GM18909 (cell line): Measurements from ENCODE around the gene PREP.
"Not testable (repeated sequence)": the region's sequence is repeated elsewhere in the genome, so short reads cannot be mapped to it uniquely, and the experiment has no call there.

Experiments
- ATAC-seq: cut with Tn5 transposase; IDR thresholded peaks from one replicate; pipeline ENCODE4 v1.9.1; 2021; ENCODE audit warnings: mild to moderate bottlenecking; ENCODE audit not compliant: unreplicated experiment, poor library complexity

PREP gene

DNA sequence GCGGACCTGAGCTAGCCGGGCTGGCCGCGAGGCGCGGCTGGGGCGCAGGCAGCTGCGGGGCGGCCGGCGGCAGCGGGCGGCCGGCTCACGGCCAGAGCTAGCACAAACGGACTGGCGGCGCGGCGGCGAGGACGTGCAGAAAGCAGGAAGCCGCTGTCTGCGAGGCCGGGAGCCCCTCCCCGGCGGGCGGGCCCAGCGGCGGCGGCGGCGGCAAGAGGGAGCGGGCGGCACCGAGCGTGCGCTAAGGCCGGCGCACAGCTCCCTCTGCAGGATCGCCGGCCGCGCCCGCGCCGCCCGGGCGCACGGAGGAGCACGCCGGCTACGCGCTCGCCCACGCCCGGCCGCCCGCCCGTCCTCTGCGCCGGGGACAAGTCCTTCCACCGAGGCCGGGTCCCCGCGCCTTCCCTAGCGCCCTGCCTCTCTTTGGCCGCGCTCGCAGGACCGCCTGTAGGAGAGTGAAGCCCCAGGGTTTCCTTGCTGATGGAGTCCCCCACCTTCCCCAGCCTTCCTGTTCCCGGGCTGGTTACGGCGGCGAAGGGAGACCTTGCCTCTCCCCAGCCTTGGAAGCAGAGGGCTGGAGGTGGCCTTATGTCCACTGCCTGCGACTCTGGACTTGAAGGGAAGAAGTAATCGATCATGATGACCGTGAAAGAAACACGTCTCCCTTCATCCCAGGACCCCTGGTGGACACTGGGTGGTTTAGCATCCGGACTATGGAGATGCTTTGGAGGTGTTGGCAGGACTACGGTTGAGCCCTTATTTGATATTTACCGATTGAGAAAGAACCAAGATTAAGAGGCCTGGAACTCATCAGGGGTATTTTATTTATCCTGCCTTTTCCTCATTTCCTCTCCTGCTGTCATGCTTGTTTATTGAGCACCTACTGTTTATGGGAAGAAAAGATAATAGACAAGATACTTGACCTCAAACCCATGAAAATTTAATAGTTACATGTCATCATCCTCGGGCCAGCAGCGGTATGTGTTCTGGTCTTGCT lies at the start of gene PREP:
Gene PREP (minus strand): TSS at position 144 of the 997 bp plus-strand sequence. CDS start 191 bp downstream, outside the sequence.
- peak; percentile 95 for ATAC-seq

DNA sequence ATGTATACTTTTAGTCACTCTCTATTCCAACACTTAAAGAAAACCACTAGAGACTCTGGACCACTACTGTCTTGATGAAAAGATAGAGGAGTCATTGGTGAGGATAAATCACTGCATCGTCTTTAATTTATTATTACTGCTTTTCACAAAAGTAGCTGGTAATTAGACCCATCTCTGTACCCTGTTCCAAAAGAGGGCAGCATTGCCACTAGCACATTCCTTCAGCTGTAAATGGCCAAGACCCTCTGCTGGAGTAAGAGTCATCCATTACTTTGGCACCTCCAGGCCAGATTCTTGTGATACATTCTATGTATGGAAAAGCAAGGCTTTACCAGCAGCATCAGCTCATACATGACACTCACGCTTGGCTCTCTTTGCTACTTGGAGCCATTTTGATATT lies 49.5 kb upstream of the PREP start:
- ATAC-seq: no peak

DNA sequence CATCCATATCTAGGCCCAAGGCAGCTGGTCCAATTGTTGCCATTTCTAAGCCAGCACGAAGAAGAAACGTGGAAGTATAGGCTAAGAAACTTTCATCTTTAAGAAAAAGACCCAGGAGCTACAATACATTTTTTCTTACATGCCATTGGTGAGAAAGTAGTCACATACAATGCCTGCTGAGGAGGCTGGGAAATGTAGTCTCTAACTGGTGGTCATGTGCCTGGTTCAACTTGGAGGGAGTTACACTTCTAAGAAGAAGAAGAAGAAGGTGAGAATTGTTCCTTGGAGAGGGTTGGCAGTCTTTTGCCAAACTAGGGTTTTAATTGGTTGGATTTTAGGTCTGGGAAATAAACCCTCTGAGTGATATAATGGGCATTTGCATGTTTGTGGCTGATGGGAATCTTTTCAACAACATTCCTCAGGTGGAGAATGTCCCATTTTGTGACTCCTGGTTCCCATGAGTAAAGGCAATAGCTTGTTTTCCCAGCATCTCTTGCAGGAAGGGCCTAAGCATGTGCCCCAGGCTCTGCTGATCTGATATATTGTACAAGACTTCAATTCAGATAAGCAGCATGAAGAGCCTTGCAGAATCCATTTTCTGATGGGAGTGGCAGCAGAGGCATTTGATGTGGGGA lies 47.0 kb upstream of the PREP start:
- ATAC-seq: no peak

DNA sequence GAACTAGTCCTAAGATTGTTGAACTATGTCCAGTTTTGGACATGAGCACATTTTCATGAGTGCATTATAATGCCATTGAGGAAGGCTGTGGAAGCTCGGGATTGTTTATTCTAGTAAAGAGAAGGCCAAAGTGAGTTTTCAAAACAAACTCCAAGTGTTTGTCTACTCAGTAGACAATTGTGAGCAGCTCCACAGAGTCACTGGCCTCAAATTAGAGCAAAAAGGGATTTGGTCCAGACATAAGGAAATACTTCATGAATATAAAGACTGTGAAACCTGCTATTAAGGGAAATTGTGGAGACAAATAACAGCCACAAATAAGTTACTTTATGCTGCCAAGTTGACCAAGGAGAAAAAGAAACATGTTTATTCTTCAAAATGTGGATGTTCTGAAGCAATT lies 42.6 kb upstream of the PREP start:
- ATAC-seq: no peak

DNA sequence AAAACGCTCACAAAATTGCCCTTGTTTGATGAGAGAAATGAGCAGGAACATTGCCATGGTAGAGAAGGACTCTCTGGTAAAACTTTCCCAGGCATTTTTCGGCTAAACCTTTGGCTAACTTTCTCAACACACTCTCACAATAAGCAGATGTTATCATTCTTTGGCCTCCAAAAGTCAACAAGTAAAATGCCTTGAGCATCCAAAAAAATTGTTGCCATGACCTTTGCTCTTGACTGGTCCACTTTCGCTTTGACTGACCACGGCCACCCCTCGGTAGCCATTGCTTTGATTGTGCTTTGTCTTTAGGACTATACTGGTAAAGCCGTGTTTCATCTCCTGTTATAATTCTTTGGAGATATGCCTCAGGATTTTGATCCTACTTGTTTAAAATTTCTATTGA lies 41.1 kb upstream of the PREP start:
- no peak for ATAC-seq

DNA sequence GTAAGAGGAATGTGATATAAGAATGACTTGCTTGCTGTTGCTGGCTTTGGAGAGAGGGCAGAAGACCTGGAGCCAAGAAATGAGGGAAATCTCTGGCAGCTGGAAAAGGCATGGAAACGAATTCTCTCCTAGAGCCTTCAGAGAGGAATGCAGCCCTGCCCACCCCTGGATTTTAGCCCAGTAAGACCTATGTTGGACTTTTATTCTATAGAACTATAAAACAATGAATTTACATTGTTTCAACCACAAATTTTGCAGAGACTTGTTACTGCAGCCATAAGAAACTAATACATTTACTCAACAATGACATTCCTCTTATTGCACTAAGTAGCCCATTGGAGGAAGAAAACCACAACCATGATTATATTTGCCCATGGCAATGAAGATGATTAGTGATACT lies 39.5 kb upstream of the PREP start:
- ATAC-seq: no peak

DNA sequence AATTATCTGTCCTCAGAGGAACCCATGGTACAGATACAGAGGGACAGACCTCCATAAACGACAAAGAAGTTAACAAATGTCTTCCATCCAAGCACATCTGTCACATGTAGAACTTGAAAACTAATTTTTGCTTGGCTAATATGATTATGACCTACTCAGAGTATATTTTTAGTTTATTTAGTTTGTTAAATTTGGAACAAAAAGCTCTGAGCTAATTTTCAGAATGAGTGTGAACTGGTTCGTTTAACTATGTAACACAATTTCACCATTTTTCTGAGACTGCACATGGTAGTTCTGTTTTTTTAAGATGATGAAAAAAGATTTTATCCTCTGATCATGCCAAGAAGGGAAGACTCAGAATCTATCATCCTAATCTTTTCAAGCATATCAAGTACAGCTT lies 34.4 kb upstream of the PREP start:
- no peak for ATAC-seq

DNA sequence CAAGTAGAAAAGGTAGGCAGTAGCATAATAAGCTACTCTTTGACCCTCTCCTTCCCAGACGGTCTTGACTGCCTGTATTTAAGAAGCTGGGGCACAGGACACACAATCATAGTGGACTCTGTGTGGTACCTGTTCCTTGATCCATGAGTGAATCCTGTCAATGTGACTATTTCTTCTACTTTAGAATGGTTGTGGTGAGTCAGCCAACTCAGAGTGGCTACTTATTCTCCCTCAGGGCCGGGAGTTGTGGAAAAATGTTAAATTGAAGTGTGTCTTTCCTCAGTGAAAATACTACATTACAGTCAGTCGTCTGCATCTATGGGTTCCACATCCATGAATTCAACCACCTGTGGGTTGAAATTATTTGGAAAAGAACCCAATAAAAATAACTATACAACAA lies 30.8 kb upstream of the PREP start:
- no peak for ATAC-seq

DNA sequence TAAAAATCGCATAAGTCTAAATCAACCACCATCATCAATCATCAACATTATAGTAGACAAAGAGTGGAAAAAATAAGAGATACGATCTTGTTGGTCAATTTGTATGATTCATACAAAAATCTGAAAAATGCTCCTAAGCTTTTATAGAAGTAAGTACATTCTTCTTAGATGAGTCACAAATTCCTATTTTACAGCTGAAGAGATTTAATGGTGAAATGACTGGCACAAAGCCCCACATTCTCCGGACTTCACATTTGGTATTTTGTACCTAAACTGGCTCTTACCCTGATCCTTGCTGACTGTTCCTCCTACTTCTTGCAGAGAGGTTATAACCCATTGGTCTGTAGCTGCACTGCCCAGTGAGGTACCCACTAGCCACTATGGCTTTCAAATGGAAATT lies 29.9 kb upstream of the PREP start:
- ATAC-seq: no peak

DNA sequence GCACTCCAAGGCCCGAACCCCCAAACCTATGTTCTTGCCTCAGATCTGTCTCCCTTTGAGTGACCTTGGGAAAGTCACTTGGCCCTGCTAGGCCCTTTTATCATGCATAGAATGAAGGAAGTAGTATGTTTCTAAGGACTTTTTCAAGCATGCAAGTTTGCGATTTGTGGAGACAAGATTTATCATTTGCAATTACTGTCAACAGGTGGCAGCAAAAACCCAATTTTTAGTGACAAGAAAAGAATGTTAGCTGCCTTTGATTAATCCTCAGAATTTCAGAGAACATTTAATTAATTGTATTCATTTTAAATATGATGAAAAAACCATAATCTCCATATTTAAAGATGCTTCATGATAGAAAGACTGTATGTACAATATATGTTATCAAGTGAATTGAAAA lies 28.3 kb upstream of the PREP start:
- ATAC-seq: no peak

DNA sequence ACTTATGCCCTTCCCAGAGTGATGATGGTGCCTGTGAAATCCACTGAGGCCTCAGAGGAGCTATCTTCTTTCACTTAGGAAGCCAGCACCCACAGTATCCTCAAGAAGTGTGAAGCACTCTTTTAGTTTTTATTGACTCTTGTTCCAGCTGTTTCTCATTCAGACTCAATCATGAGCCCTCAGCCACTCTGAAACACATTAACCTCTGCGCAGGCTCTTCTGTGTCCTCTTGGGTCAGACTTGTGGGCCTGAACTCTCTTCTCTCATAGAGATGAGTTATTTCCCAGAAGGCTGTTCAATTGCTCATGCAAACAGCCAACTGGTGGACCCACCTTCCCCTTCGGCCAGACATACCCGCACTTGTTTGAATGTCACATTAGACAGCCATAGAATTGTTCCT lies 27.8 kb upstream of the PREP start:
- no peak for ATAC-seq

DNA sequence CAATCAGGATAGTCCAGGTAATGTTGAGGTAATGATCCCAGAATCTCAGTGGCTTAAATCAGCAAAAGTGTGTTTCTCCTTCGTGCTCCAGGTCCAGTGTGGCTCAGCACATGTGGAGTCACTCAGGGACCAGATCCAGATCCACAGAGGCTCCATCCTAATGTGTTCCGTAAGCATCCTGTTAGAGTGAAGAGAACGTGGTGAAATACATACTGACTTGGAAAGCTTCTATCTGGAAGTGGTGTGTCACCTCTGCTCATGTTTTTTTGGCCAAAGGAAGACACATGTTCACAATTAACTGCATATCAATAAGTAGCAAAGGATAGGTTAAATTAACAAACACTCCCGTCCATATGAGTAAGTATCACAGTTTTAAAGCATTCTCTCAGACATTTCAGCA lies 26.8 kb upstream of the PREP start:
- no peak for ATAC-seq

DNA sequence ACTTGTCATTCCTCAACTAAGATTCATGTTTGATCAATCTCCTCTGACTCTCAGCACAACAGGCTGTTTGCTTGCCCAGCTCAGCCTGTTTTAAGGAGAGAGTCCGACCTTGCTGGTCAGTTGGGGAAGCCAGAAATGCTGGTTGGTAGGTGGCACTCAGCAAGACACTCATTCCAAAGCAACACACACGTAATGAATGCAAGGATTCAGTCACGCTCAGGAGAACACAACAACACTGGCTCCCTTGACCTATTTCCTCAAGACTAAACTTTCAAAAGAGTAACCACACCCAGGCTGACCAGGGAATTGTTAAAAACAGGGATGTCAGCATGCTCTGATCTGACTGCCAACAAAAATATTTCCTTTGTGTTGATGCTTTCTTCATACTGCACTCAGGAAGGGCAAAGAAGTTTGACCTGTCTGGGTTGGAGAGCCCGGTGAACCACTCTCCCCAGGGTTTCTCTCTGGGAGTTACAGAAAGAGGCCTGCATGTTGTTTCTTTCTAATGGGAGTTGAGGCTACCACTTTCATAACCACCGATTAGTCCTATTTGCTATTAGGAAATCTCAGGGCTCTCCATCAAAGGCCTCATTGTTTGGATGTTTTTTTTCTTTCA lies 25.6 kb upstream of the PREP start:
- no peak for ATAC-seq

DNA sequence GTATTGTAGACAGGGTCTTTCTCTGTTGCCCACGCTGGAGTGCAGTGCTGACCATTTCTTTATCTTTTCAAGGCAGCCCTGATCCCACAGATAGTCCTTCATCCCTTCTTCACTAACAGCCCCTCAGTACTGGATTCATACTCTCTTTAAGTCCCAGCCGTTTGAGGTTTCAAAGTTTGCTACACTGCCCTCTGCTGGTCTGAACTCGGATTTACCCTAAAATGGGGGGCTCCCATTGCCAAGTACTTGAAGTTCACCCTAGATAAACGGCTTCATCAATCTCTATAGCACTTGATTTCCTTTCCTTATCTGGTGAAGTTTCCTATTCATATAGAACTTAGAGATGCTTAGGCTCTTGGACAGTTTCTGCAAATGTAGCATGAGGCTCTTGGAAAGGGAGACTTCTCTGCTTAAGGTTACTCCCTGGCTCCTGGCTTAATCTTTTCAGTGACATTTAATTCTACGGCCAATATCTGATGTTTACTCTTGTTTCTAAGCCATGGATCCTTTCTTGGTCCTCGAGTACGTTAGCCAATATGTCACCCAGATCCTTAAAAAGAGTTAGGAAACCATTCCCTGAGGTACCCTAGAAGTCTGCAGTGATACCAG lies 21.4 kb upstream of the PREP start:
- ATAC-seq: peak; percentile 71

DNA sequence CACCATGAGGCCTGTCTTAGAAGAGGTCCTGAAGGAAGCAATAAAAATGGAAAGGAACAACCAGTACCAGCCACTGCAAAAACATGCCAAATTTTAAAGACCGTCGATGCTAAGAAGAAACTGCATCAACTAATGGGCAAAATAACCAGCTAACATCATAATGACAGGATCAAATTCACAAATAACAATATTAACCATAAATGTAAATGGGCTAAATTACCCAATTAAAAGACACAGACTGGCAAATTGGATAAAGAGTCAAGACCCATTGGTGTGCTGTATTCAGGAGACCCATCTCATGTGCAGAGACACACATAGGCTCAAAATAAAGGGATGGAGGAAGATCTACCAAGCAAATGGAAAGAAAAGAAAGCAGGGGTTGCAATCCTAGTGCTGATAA lies 14.1 kb upstream of the PREP start:
- not testable (repeated sequence) for ATAC-seq

DNA sequence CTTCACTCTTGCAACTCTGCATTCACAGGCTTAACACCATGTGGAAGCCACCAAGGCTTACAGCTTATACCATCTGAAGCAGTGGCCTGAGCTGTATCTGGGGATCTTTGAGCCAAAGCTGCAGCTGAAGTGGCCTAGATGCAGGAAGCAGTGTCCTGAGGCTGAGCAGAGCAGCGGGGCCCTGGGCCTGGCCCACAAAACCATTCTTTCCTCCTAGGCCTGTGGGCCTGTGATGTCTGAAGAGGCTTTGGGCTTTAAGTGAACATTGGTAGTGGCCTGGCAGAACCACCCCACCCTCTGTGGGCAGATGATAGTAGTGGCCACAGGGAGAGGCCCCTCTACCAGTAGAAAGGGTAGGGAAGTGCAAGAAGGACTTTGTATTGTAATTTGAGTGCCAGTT lies 6.9 kb upstream of the PREP start:
- ATAC-seq: no peak

DNA sequence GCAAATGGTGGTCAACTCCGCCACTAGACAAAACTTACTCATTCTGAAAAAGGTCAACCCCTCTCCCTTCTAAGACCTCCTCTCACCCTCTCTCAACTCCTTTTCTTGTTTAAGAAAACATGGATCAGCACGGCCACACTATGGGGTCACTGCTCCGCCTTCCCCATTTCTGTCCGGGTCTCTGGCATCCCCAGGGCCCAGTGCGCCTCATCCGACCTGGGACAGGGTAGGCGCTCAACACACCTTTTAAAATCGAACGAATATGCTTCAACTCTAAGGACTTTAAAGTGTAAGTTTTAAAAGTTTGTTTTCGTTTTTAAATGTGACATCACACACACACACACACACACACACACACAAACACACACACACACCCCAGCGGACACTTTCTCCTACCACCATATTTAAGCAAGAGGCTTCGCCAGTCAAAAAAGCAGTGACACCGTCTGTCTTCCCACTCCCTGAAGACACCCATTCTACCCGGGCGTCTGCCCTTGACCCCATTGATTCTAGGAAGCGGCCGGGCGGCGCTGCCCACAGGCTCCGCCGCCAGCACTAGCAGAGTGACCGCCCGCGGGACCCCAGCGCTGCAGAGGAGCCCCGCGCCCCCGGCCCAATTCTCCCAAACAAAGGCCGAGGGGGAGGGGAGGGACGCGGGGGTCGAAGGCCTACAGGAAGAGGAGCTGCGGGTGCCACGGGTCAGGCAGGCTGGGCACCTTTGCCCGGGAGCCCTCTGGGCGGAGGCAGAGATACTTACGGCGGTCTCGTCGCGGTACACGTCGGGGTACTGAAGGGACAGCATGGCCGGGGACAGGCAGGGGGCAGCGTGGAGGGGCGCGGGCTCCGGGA lies 568 bp downstream of the PREP start:
- ATAC-seq: peak; percentile 57

DNA sequence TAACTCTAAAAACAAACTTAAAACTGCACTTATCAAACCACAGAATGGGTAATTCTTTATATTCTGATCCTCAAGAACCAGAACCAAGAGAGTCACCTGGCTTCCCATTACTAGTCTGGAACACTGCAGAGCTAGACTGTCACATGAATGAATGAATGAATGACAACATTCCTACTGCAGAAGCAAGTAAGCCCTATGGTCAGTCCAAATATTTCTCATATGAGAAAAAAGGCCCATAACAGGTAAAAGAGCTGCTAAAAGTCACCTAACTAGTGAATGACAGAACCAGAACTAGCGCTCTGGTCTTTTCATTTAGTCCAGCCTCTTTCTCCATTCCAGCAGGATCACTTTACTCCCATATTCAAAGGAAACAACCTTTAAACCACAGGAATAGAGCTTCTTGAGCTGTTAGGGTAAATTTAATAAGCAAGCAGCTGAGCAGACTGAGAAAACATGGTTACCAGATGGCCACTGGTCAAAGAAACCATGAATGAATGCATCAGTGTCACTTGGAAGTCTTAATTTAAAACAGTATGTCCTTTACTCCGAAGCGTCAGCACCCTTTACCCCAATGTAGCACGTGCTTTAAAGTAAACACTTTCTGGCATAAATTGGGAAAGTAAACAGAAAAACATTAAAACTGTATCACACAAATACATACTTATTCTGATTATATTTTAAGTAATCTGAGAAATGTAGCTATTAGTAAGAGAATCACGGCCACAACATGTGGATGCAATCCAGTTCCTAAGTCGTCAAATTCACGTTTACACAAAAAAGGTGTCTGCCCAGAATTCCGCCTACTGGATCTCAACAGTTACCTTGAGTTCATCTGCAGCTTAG lies 1.4 kb downstream of the PREP start:
- no peak for ATAC-seq

DNA sequence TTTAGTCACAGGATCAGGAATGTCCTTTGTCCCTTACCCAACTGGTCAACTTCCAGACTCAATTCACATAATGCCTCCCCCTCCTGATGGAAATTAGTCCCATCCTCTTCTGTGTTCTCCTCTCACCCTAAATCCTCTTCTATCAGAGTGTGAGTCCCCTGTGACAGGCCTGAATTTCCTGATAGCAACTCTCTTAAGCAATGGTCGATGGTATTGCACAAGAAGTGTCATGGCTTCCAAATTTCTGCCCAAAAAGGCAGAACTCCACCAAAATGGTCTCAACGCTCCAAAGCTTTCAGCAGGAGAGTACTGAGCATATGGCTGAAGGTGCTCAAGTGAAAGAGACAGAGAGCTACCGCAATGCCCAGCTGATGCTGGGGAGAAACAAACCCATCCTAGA lies 2.4 kb downstream of the PREP start:
- no peak for ATAC-seq
